WTC11 (cell line): ENCODE data around the gene CHID1. TPM values are rescaled to one million over a fixed set of nuclear protein-coding genes. Genes with fewer than 3 reads are reported as not detected.

ENCODE experiments used
- ATAC-seq: fragments of 200-7000 bp; cut with Tn5 transposase; 2 replicates; pipeline ENCODE4 v1.10.0; 2021; ENCODE audit warnings: mild to moderate bottlenecking, moderate library complexity
- CTCF ChIA-PET: fragments of 300-600 bp; sonication (Branson Sonifier 250); formaldehyde crosslinking; loops from one replicate; lab custom pipeline; 2021; ENCODE audit warnings: antibody characterized with exemption; lab: Charles Lee
- POLR2A ChIA-PET: fragments of 350-600 bp; sonication (Branson Sonifier 250); formaldehyde crosslinking; loops from one replicate; lab custom pipeline; 2021; ENCODE audit warnings: antibody characterized with exemption; lab: Charles Lee
- DNase-seq: peaks from one replicate; pipeline ENCODE4 v3.0.0; 2021; ENCODE audit warnings: low spot score
- H3K27ac Mint-ChIP-seq: 2 replicates; pipeline ENCODE4 v1.8.0; 2021; ENCODE audit warnings: mixed read lengths
- H3K27me3 Mint-ChIP-seq: 2 replicates; pipeline ENCODE4 v1.8.0; 2021; ENCODE audit warnings: low read depth, mild to moderate bottlenecking, moderate library complexity, mixed read lengths
- H3K36me3 Mint-ChIP-seq: 2 replicates; pipeline ENCODE4 v1.8.0; 2021; ENCODE audit warnings: mixed read lengths
- H3K4me1 Mint-ChIP-seq: 2 replicates; pipeline ENCODE4 v1.8.0; 2022; ENCODE audit warnings: mixed read lengths
- H3K4me3 Mint-ChIP-seq: 2 replicates; pipeline ENCODE4 v1.8.0; 2021; ENCODE audit warnings: mild to moderate bottlenecking, moderate library complexity, mixed read lengths
- H3K9me3 Mint-ChIP-seq: 2 replicates; pipeline ENCODE4 v1.8.0; 2021; ENCODE audit warnings: mixed read lengths
- CBFB ChIP-seq: sonication (generic); formaldehyde crosslinking; IDR thresholded peaks from 2 replicates; pipeline ENCODE4 v1.8.1; 2022; ENCODE audit warnings: mild to moderate bottlenecking, low read depth, missing genetic modification reagents
- MXD4 ChIP-seq: fragments of 250-450 bp; sonication (Bioruptor Pico); IDR thresholded peaks from 2 replicates; pipeline ENCODE4 v1.8.0; 2021; ENCODE audit warnings: mild to moderate bottlenecking, moderate library complexity, borderline replicate concordance
- NR2C2 ChIP-seq: sonication (generic); formaldehyde crosslinking; IDR thresholded peaks from 2 replicates; pipeline ENCODE4 v1.8.0; 2022; ENCODE audit warnings: mild to moderate bottlenecking, missing genetic modification reagents
- SMAD4 ChIP-seq: sonication (generic); formaldehyde crosslinking; IDR thresholded peaks from 2 replicates; pipeline ENCODE4 v1.8.0; 2022; ENCODE audit warnings: mild to moderate bottlenecking, missing genetic modification reagents
- TEAD1 ChIP-seq: sonication (generic); formaldehyde crosslinking; IDR thresholded peaks from 2 replicates; pipeline ENCODE4 v1.8.0; 2022; ENCODE audit warnings: mild to moderate bottlenecking, missing genetic modification reagents
- ZNF121 ChIP-seq: sonication (generic); formaldehyde crosslinking; IDR thresholded peaks from 2 replicates; pipeline ENCODE4 v1.8.0; 2023; ENCODE audit warnings: missing genetic modification reagents
- ZNF416 ChIP-seq: fragments of 250-450 bp; sonication (Bioruptor Pico); IDR thresholded peaks from 2 replicates; pipeline ENCODE4 v1.9.0; 2021; ENCODE audit warnings: mild to moderate bottlenecking, inconsistent platforms
- ZNF423 ChIP-seq: fragments of 250-450 bp; sonication (Bioruptor Pico); IDR thresholded peaks from 2 replicates; pipeline ENCODE4 v2.1.2; 2022; ENCODE audit warnings: mild to moderate bottlenecking, moderate library complexity
- total RNA-seq: library from RNA; stranded (reverse); gene quantifications from 3 replicates; pipeline ENCODE4 v1.2.3, GENCODE V29; 2021
- TF ChIP-seq, protein P1 (sequence below): sonication (generic); formaldehyde crosslinking; IDR thresholded peaks from 2 replicates; pipeline ENCODE4 v1.8.0; 2023; ENCODE audit warnings: missing genetic modification reagents, mild to moderate bottlenecking, borderline replicate concordance
- TF ChIP-seq, protein P2 (sequence below): sonication (generic); formaldehyde crosslinking; IDR thresholded peaks from 2 replicates; pipeline ENCODE4 v1.8.0; 2022; ENCODE audit warnings: mild to moderate bottlenecking, missing genetic modification reagents
- TF ChIP-seq, protein P3 (sequence below): sonication (generic); formaldehyde crosslinking; IDR thresholded peaks from 2 replicates; pipeline ENCODE4 v1.8.0; 2022; ENCODE audit warnings: missing genetic modification reagents
- TF ChIP-seq, protein P4 (sequence below): fragments of 250-450 bp; sonication (Bioruptor Pico); IDR thresholded peaks from 2 replicates; pipeline ENCODE4 v1.9.0; 2021; ENCODE audit warnings: mild to moderate bottlenecking
- TF ChIP-seq, protein P5 (sequence below): sonication (generic); formaldehyde crosslinking; IDR thresholded peaks from 2 replicates; pipeline ENCODE4 v1.8.0; 2023; ENCODE audit warnings: missing genetic modification reagents
- TF ChIP-seq, protein P6 (sequence below): fragments of 250-450 bp; sonication (Bioruptor Pico); IDR thresholded peaks from 2 replicates; pipeline ENCODE4 v1.8.0; 2021; ENCODE audit warnings: mild to moderate bottlenecking
- TF ChIP-seq, protein P7 (sequence below): sonication (generic); formaldehyde crosslinking; IDR thresholded peaks from 2 replicates; pipeline ENCODE4 v1.8.0; 2022; ENCODE audit warnings: mild to moderate bottlenecking, missing genetic modification reagents
- TF ChIP-seq, protein P8 (sequence below): sonication (generic); formaldehyde crosslinking; IDR thresholded peaks from 2 replicates; pipeline ENCODE4 v1.8.1; 2023; ENCODE audit warnings: mild to moderate bottlenecking, missing genetic modification reagents, borderline replicate concordance

CHID1 gene
- total RNA-seq, 1 experiment from 2014 or later = 92.8 TPM

DNA sequence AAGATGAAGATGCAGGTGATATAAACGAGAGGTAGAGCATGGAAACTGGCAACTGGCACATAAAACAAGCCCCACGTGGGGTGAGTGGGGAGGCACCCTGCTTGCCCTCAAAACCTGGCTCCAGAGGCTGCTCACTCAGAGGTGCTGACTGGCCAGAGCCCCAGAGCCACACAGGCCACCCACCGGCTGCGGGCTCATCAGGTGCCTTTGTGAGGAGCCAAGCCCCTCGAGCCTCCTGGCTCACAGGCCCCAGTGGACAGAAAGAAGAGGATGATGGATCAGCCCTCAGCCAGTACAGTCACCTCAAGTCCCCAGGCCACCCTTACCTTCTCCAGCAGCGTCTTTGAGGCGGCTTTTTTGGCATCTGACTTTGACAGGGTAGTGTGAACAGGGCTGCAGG lies 6.2 kb downstream of the CHID1 start (continued):
- TF ChIP-seq, protein P1, sequence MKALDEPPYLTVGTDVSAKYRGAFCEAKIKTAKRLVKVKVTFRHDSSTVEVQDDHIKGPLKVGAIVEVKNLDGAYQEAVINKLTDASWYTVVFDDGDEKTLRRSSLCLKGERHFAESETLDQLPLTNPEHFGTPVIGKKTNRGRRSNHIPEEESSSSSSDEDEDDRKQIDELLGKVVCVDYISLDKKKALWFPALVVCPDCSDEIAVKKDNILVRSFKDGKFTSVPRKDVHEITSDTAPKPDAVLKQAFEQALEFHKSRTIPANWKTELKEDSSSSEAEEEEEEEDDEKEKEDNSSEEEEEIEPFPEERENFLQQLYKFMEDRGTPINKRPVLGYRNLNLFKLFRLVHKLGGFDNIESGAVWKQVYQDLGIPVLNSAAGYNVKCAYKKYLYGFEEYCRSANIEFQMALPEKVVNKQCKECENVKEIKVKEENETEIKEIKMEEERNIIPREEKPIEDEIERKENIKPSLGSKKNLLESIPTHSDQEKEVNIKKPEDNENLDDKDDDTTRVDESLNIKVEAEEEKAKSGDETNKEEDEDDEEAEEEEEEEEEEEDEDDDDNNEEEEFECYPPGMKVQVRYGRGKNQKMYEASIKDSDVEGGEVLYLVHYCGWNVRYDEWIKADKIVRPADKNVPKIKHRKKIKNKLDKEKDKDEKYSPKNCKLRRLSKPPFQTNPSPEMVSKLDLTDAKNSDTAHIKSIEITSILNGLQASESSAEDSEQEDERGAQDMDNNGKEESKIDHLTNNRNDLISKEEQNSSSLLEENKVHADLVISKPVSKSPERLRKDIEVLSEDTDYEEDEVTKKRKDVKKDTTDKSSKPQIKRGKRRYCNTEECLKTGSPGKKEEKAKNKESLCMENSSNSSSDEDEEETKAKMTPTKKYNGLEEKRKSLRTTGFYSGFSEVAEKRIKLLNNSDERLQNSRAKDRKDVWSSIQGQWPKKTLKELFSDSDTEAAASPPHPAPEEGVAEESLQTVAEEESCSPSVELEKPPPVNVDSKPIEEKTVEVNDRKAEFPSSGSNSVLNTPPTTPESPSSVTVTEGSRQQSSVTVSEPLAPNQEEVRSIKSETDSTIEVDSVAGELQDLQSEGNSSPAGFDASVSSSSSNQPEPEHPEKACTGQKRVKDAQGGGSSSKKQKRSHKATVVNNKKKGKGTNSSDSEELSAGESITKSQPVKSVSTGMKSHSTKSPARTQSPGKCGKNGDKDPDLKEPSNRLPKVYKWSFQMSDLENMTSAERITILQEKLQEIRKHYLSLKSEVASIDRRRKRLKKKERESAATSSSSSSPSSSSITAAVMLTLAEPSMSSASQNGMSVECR = no peak
- TF ChIP-seq NR2C2 (CRISPR knock-in tag) = no peak
- TF ChIP-seq CBFB (CRISPR knock-in tag) = no peak
- TF ChIP-seq, protein P2, sequence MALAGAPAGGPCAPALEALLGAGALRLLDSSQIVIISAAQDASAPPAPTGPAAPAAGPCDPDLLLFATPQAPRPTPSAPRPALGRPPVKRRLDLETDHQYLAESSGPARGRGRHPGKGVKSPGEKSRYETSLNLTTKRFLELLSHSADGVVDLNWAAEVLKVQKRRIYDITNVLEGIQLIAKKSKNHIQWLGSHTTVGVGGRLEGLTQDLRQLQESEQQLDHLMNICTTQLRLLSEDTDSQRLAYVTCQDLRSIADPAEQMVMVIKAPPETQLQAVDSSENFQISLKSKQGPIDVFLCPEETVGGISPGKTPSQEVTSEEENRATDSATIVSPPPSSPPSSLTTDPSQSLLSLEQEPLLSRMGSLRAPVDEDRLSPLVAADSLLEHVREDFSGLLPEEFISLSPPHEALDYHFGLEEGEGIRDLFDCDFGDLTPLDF (CRISPR knock-in tag) = no peak
- TF ChIP-seq, protein P3, sequence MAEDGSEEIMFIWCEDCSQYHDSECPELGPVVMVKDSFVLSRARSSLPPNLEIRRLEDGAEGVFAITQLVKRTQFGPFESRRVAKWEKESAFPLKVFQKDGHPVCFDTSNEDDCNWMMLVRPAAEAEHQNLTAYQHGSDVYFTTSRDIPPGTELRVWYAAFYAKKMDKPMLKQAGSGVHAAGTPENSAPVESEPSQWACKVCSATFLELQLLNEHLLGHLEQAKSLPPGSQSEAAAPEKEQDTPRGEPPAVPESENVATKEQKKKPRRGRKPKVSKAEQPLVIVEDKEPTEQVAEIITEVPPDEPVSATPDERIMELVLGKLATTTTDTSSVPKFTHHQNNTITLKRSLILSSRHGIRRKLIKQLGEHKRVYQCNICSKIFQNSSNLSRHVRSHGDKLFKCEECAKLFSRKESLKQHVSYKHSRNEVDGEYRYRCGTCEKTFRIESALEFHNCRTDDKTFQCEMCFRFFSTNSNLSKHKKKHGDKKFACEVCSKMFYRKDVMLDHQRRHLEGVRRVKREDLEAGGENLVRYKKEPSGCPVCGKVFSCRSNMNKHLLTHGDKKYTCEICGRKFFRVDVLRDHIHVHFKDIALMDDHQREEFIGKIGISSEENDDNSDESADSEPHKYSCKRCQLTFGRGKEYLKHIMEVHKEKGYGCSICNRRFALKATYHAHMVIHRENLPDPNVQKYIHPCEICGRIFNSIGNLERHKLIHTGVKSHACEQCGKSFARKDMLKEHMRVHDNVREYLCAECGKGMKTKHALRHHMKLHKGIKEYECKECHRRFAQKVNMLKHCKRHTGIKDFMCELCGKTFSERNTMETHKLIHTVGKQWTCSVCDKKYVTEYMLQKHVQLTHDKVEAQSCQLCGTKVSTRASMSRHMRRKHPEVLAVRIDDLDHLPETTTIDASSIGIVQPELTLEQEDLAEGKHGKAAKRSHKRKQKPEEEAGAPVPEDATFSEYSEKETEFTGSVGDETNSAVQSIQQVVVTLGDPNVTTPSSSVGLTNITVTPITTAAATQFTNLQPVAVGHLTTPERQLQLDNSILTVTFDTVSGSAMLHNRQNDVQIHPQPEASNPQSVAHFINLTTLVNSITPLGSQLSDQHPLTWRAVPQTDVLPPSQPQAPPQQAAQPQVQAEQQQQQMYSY (CRISPR knock-in tag) = no peak

DNA sequence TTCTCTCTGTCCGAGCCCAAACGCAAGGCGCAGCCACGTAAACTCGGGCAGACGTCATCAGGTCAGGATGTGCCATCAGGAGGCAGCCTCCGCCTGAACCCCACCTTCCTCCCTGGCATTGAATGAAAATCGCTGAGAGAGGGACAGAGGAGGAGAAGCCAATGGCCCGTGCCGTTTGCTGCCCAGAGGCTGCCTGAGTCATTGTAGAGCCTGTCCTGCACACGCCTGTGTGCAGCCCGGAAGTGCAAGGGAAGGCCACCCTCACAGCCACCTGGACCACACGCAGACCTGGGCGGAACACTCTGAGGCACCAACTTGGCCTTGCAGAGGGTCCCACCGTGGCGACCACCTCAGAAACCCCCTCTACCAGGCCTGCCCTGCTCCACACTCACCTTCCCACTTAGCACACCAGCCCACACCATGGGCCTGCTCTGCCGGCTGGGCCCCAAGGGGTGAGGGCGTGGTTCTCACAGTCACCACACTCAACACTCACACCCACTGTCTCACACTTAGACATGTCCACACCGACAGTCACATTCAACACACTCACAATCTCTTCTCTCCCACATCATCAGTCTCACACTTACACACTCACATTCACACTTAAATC lies 9.1 kb downstream of the CHID1 start:
- Mint-ChIP-seq H3K9me3 (no peaks in the 10 kb centered on the region), H3K27me3 (no peaks in the 10 kb centered on the region), H3K36me3 (peaks cover 47% of the 10 kb centered on the region), H3K4me1 (no peaks in the 10 kb centered on the region), H3K4me3 (no peak overlapping the region), H3K27ac (peak overlapping the region; percentile 63)
- CTCF ChIA-PET = no interaction called here
- DNase-seq = no peak
- POLR2A ChIA-PET = no interaction called here
- ATAC-seq = no peak
- TF ChIP-seq, protein P4, sequence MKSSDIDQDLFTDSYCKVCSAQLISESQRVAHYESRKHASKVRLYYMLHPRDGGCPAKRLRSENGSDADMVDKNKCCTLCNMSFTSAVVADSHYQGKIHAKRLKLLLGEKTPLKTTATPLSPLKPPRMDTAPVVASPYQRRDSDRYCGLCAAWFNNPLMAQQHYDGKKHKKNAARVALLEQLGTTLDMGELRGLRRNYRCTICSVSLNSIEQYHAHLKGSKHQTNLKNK (CRISPR knock-in tag) = no peak
- TF ChIP-seq ZNF121 (CRISPR knock-in tag) (no peak), SMAD4 (CRISPR knock-in tag) (no peak), MXD4 (no peak), ZNF416 (CRISPR knock-in tag) (no peak), TEAD1 (CRISPR knock-in tag) (no peak), ZNF423 (CRISPR knock-in tag) (no peak)
- TF ChIP-seq, protein P5, sequence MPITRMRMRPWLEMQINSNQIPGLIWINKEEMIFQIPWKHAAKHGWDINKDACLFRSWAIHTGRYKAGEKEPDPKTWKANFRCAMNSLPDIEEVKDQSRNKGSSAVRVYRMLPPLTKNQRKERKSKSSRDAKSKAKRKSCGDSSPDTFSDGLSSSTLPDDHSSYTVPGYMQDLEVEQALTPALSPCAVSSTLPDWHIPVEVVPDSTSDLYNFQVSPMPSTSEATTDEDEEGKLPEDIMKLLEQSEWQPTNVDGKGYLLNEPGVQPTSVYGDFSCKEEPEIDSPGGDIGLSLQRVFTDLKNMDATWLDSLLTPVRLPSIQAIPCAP (CRISPR knock-in tag) = no peak
- TF ChIP-seq, protein P2 (CRISPR knock-in tag) = no peak
- TF ChIP-seq, protein P6, sequence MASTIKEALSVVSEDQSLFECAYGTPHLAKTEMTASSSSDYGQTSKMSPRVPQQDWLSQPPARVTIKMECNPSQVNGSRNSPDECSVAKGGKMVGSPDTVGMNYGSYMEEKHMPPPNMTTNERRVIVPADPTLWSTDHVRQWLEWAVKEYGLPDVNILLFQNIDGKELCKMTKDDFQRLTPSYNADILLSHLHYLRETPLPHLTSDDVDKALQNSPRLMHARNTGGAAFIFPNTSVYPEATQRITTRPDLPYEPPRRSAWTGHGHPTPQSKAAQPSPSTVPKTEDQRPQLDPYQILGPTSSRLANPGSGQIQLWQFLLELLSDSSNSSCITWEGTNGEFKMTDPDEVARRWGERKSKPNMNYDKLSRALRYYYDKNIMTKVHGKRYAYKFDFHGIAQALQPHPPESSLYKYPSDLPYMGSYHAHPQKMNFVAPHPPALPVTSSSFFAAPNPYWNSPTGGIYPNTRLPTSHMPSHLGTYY (CRISPR knock-in tag) = no peak
- TF ChIP-seq, protein P7, sequence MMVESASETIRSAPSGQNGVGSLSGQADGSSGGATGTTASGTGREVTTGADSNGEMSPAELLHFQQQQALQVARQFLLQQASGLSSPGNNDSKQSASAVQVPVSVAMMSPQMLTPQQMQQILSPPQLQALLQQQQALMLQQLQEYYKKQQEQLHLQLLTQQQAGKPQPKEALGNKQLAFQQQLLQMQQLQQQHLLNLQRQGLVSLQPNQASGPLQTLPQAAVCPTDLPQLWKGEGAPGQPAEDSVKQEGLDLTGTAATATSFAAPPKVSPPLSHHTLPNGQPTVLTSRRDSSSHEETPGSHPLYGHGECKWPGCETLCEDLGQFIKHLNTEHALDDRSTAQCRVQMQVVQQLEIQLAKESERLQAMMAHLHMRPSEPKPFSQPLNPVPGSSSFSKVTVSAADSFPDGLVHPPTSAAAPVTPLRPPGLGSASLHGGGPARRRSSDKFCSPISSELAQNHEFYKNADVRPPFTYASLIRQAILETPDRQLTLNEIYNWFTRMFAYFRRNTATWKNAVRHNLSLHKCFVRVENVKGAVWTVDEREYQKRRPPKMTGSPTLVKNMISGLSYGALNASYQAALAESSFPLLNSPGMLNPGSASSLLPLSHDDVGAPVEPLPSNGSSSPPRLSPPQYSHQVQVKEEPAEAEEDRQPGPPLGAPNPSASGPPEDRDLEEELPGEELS (CRISPR knock-in tag) = no peak
- TF ChIP-seq, protein P8, sequence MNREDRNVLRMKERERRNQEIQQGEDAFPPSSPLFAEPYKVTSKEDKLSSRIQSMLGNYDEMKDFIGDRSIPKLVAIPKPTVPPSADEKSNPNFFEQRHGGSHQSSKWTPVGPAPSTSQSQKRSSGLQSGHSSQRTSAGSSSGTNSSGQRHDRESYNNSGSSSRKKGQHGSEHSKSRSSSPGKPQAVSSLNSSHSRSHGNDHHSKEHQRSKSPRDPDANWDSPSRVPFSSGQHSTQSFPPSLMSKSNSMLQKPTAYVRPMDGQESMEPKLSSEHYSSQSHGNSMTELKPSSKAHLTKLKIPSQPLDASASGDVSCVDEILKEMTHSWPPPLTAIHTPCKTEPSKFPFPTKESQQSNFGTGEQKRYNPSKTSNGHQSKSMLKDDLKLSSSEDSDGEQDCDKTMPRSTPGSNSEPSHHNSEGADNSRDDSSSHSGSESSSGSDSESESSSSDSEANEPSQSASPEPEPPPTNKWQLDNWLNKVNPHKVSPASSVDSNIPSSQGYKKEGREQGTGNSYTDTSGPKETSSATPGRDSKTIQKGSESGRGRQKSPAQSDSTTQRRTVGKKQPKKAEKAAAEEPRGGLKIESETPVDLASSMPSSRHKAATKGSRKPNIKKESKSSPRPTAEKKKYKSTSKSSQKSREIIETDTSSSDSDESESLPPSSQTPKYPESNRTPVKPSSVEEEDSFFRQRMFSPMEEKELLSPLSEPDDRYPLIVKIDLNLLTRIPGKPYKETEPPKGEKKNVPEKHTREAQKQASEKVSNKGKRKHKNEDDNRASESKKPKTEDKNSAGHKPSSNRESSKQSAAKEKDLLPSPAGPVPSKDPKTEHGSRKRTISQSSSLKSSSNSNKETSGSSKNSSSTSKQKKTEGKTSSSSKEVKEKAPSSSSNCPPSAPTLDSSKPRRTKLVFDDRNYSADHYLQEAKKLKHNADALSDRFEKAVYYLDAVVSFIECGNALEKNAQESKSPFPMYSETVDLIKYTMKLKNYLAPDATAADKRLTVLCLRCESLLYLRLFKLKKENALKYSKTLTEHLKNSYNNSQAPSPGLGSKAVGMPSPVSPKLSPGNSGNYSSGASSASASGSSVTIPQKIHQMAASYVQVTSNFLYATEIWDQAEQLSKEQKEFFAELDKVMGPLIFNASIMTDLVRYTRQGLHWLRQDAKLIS (CRISPR knock-in tag) = no peak
